CD4-positive, alpha-beta memory T cell (primary cell): Measurements from ENCODE around the gene ING4. TPM values are rescaled to one million over a fixed set of nuclear protein-coding genes. Genes with fewer than 3 reads are reported as not detected.

ENCODE experiments used
- CTCF ChIA-PET: fragments of 350-600 bp; sonication (Branson Sonifier 250); formaldehyde crosslinking; loops from one replicate; lab custom pipeline; 2021; ENCODE audit warnings: inconsistent platforms; ENCODE audit not compliant: partially characterized antibody; lab: Charles Lee
- POLR2A ChIA-PET: fragments of 350-600 bp; sonication (Branson Sonifier 250); formaldehyde crosslinking; loops from one replicate; lab custom pipeline; 2021; ENCODE audit not compliant: partially characterized antibody; lab: Charles Lee
- DNase-seq, 5 donors: peaks; one replicate each; pipeline versions ENCODE4 v3.0.0 to v3.0.0-alpha.2; 2020 to 2022; ENCODE audit warnings: mixed read lengths in 1 of 5
- H3K27ac ChIP-seq: one replicate; pipeline ENCODE4 v1.7.0; 2013; ENCODE audit warnings: low read depth, low read length
- H3K27me3 ChIP-seq: 2 replicates; pipeline ENCODE4 v1.7.0; 2013; ENCODE audit warnings: mild to moderate bottlenecking, low read length, moderate library complexity; ENCODE audit not compliant: insufficient read depth
- H3K36me3 ChIP-seq: 2 replicates; pipeline ENCODE4 v1.7.0; 2013; ENCODE audit warnings: mild to moderate bottlenecking, low read length, moderate library complexity; ENCODE audit not compliant: insufficient read depth
- H3K4me1 ChIP-seq: 2 replicates; pipeline ENCODE4 v1.7.0; 2013; ENCODE audit warnings: mild to moderate bottlenecking, low read length, moderate library complexity; ENCODE audit not compliant: insufficient read depth
- H3K4me3 ChIP-seq, 2 donors: one replicate each; pipeline ENCODE4 v1.7.0; 2013; ENCODE audit warnings: low read length in 2 of 2, mild to moderate bottlenecking in 1 of 2
- H3K9me3 ChIP-seq, 2 donors: one replicate each; pipeline ENCODE4 v1.7.0; 2013; ENCODE audit warnings: low read length in 2 of 2, control low read depth in 1 of 2; ENCODE audit not compliant: control insufficient read depth in 1 of 2
- H3K27ac Mint-ChIP-seq, 7 donors: one replicate each; pipeline ENCODE4 v1.8.0; 2020 to 2021; ENCODE audit warnings: mixed read lengths in 7 of 7, mild to moderate bottlenecking in 6 of 7, inconsistent platforms in 3 of 7, moderate library complexity in 3 of 7
- H3K27me3 Mint-ChIP-seq, 2 donors: one replicate each; pipeline ENCODE4 v1.8.0; 2020 to 2021; ENCODE audit warnings: mixed read lengths in 2 of 2
- H3K36me3 Mint-ChIP-seq, 2 donors: one replicate each; pipeline ENCODE4 v1.8.0; 2020 to 2021; ENCODE audit warnings: mixed read lengths in 2 of 2, inconsistent platforms in 1 of 2, mild to moderate bottlenecking in 1 of 2
- H3K4me1 Mint-ChIP-seq, 4 donors: one replicate each; pipeline ENCODE4 v1.8.0; 2020 to 2021; ENCODE audit warnings: mixed read lengths in 4 of 4, mild to moderate bottlenecking in 1 of 4
- H3K4me3 Mint-ChIP-seq, 8 donors: one replicate each; pipeline ENCODE4 v1.8.0; 2020 to 2021; ENCODE audit warnings: mixed read lengths in 8 of 8, mild to moderate bottlenecking in 7 of 8, moderate library complexity in 6 of 8, inconsistent platforms in 3 of 8
- H3K9me3 Mint-ChIP-seq, 8 donors: one replicate each; pipeline ENCODE4 v1.8.0; 2020 to 2021; ENCODE audit warnings: mixed read lengths in 8 of 8, mild to moderate bottlenecking in 5 of 8, inconsistent platforms in 3 of 8, moderate library complexity in 1 of 8
- intact Hi-C: fragments of 100-400 bp; cut with micrococcal nuclease; formaldehyde crosslinking; loops from one replicate; pipeline ENCODE4 v1.15.1; 2023
- polyA plus RNA-seq, 2 donors: library from polyadenylated mRNA; unstranded; fragments of 300-500 nt; fragmentation: Illumina TruSeq; gene quantifications; one replicate each; pipeline ENCODE4 v1.2.3, GENCODE V29; 2021
- total RNA-seq, 2 experiments: library from RNA; stranded (reverse); gene quantifications; one replicate each; pipeline ENCODE4 v1.2.3, GENCODE V29; 2021

The ING4 gene
- total and polyA plus RNA-seq, 4 experiments from 2014 or later = 73.0 to 122 (median 82.9) TPM

GRCh38 chr12:6647083-6647604 lies 15.8 kb downstream of the ING4 start, which contains the start of gene ACRBP:
Gene ACRBP, minus strand, starts transcription at chr12:6647432. Its CDS starts 66 bp downstream, at chr12:6647366.
- H3K27me3 ChIP-seq = no peaks in the 10 kb centered on the region
- intact Hi-C loops = no loop called here
- H3K9me3 ChIP-seq = peaks cover 0 to 11% of the 10 kb centered on the region in 2 donors
- H3K27ac ChIP-seq = no peak within 1 kb of the TSS
- H3K4me1 Mint-ChIP-seq = peaks cover 5 to 16% (median 7%) of the 10 kb centered on the region in 4 donors
- peaks cover 9% of the 10 kb centered on the region for H3K4me1 ChIP-seq
- peaks cover 34 to 40% of the 10 kb centered on the region in 2 donors for H3K36me3 Mint-ChIP-seq
- no peak within 1 kb of the TSS for H3K4me3 ChIP-seq
- H3K27ac Mint-ChIP-seq = peak within 1 kb of the TSS in 2 of 7 donors; percentile 43 to 46
- ChIA-PET POLR2A (interaction anchor here (0.5 to 1.5 kb wide), 3 partner anchors 15 to 44 kb away, joined by 3 to 4 read pairs (median 3); no protein-coding TSS in a partner anchor), CTCF (interaction anchor here (0.9 kb wide), 1 partner anchor 27 kb away, joined by 3 read pairs; no protein-coding TSS in a partner anchor)
- peaks cover 19% of the 10 kb centered on the region for H3K36me3 ChIP-seq
- H3K4me3 Mint-ChIP-seq = peak within 1 kb of the TSS; percentile 17 to 77 (median 48)
- H3K9me3 Mint-ChIP-seq = peaks cover 0 to 21% (median 8%) of the 10 kb centered on the region in 8 donors
- DNase-seq = no peak
- peaks cover 0 to 5% of the 10 kb centered on the region in 2 donors for H3K27me3 Mint-ChIP-seq

DNA sequence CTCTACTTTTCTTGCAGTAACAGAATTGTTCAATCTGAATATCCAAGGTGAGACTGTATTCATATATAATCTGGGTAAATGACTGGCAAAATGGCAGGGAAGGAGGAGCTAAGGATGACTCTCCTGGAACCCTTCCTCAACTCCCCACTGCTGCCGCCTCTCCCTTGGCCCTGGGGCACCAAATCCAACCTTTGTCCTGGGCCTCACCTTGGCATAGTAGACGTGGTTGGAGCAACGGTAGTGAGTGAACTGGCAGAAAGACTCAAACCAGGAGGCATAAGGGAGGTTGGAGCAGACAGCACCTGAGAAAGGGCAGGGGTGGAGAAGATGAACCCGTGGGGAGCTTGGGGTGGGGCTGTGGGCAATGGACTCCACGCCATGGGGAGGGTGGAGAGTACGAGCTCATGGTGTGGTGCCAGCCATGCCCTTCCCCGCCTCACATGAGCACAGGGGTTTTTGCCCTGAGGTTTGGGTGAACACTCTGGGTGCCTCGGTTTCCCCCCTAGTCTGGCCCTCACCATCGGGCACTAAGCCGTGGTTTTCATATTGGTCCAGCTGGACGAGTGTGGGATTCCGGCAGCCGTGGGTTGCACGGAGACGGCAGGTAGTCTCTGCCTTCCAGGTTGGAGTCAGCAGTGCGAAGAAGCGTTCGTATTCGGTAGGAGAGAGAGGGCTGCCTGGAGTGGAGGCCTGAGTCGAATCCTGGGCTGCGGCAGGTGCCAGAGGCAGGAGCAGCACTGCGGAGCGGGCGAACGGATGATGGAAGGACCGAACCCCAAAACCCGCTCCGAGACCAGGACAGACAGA lies 16.4 kb downstream of the ING4 start:
- POLR2A ChIA-PET = interaction anchor here (0.5 to 0.7 kb wide), 2 partner anchors 27 to 43 kb away, joined by 3 to 4 read pairs; no protein-coding TSS in a partner anchor
- Histone ChIP-seq H3K27ac (no peak overlapping the region), H3K36me3 (peaks cover 15% of the 10 kb centered on the region), H3K4me1 (peaks cover 9% of the 10 kb centered on the region), H3K27me3 (no peaks in the 10 kb centered on the region), H3K9me3 (peaks cover 0 to 11% of the 10 kb centered on the region in 2 donors), H3K4me3 (no peak overlapping the region)
- peaks cover 5 to 16% (median 7%) of the 10 kb centered on the region in 4 donors for H3K4me1 Mint-ChIP-seq
- CTCF ChIA-PET = interaction anchor here (0.9 to 3.9 kb wide), 2 partner anchors 26 to 27 kb away, joined by 3 to 30 read pairs; no protein-coding TSS in a partner anchor
- peak overlapping the region in 1 of 7 donors; percentile 46 for H3K27ac Mint-ChIP-seq
- H3K4me3 Mint-ChIP-seq = peak overlapping the region; percentile 17 to 77 (median 48)
- H3K36me3 Mint-ChIP-seq = peaks cover 31 to 35% of the 10 kb centered on the region in 2 donors
- peaks cover 0 to 5% of the 10 kb centered on the region in 2 donors for H3K27me3 Mint-ChIP-seq
- no peak for DNase-seq
- intact Hi-C loops = no loop called here
- peaks cover 0 to 21% (median 8%) of the 10 kb centered on the region in 8 donors for H3K9me3 Mint-ChIP-seq

GRCh38 chr12:6644903-6645302 lies 18.0 kb downstream of the ING4 start:
- H3K27ac ChIP-seq = no peak overlapping the region
- Mint-ChIP-seq H3K36me3 (peaks cover 19 to 23% of the 10 kb centered on the region in 2 donors), H3K9me3 (peaks cover 0 to 21% (median 8%) of the 10 kb centered on the region in 8 donors), H3K27ac (peak overlapping the region in 1 of 7 donors; percentile 44), H3K4me1 (peaks cover 5 to 16% (median 7%) of the 10 kb centered on the region in 4 donors), H3K4me3 (peak overlapping the region in 1 of 8 donors; percentile 42), H3K27me3 (peaks cover 0 to 5% of the 10 kb centered on the region in 2 donors)
- ChIA-PET POLR2A (interaction anchor here (0.9 to 1.6 kb wide), 4 partner anchors 9 to 32 kb away, joined by 3 to 5 read pairs (median 4); partner anchors contain the start of gene LPAR5), CTCF (interaction anchor here (0.8 to 3.9 kb wide), 8 partner anchors 25 to 91 kb away, joined by 3 to 30 read pairs (median 4); no protein-coding TSS in a partner anchor)
- DNase-seq = no peak
- peaks cover 0 to 11% of the 10 kb centered on the region in 2 donors for H3K9me3 ChIP-seq
- peaks cover 5% of the 10 kb centered on the region for H3K36me3 ChIP-seq
- peaks cover 9% of the 10 kb centered on the region for H3K4me1 ChIP-seq
- H3K4me3 ChIP-seq = no peak overlapping the region
- intact Hi-C loops = loop anchor here (2.0 kb wide), 1 partner anchor 26 kb away; no protein-coding TSS in a partner anchor
- no peaks in the 10 kb centered on the region for H3K27me3 ChIP-seq

- H3K36me3 ChIP-seq = peaks cover 5% of the 10 kb centered on the region
- Mint-ChIP-seq H3K36me3 (peaks cover 19 to 23% of the 10 kb centered on the region in 2 donors), H3K4me1 (peaks cover 5 to 16% (median 7%) of the 10 kb centered on the region in 4 donors), H3K27ac (peak overlapping the region in 1 of 7 donors; percentile 73), H3K9me3 (peaks cover 0 to 21% (median 8%) of the 10 kb centered on the region in 8 donors), H3K4me3 (no peak overlapping the region), H3K27me3 (peaks cover 0 to 5% of the 10 kb centered on the region in 2 donors)
- H3K9me3 ChIP-seq = peaks cover 0 to 11% of the 10 kb centered on the region in 2 donors
- DNase-seq = no peak
- intact Hi-C loops = loop anchor here (2.0 kb wide), 1 partner anchor 25 kb away; no protein-coding TSS in a partner anchor
- H3K27me3 ChIP-seq = no peaks in the 10 kb centered on the region
- CTCF ChIA-PET = interaction anchor here (0.9 to 3.9 kb wide), 6 partner anchors 25 to 90 kb away, joined by 3 to 30 read pairs (median 4); no protein-coding TSS in a partner anchor
- POLR2A ChIA-PET = interaction anchor here (0.9 to 1.6 kb wide), 4 partner anchors 8 to 31 kb away, joined by 3 to 5 read pairs (median 4); partner anchors contain the start of gene LPAR5
- no peak overlapping the region for H3K27ac ChIP-seq
- peaks cover 9% of the 10 kb centered on the region for H3K4me1 ChIP-seq
- no peak overlapping the region for H3K4me3 ChIP-seq
Observed at GRCh38 chr12:6644257-6644596, 18.7 kb downstream of the ING4 start.

GRCh38 chr12:6643569-6644256 lies 19.2 kb downstream of the ING4 start:
- no peaks in the 10 kb centered on the region for H3K27me3 ChIP-seq
- H3K9me3 Mint-ChIP-seq = peaks cover 0 to 21% (median 8%) of the 10 kb centered on the region in 8 donors
- no peak overlapping the region for H3K4me3 Mint-ChIP-seq
- no peak overlapping the region for H3K4me3 ChIP-seq
- H3K27ac Mint-ChIP-seq = peak overlapping the region in 1 of 7 donors; percentile 73
- peaks cover 19 to 23% of the 10 kb centered on the region in 2 donors for H3K36me3 Mint-ChIP-seq
- no peak for DNase-seq
- intact Hi-C loops = loop anchor here (2.0 kb wide), 1 partner anchor 25 kb away; no protein-coding TSS in a partner anchor
- ChIA-PET CTCF (interaction anchor here (1.0 to 3.9 kb wide), 3 partner anchors 17 to 29 kb away, joined by 3 to 30 read pairs (median 7); no protein-coding TSS in a partner anchor), POLR2A (interaction anchor here (0.9 to 1.6 kb wide), 3 partner anchors 8 to 29 kb away, joined by 3 to 5 read pairs (median 4); partner anchors contain the start of gene LPAR5)
- peaks cover 0 to 5% of the 10 kb centered on the region in 2 donors for H3K27me3 Mint-ChIP-seq
- H3K27ac ChIP-seq = no peak overlapping the region
- peaks cover 5 to 16% (median 7%) of the 10 kb centered on the region in 4 donors for H3K4me1 Mint-ChIP-seq
- H3K36me3 ChIP-seq = peaks cover 5% of the 10 kb centered on the region
- peaks cover 0 to 11% of the 10 kb centered on the region in 2 donors for H3K9me3 ChIP-seq
- peaks cover 9% of the 10 kb centered on the region for H3K4me1 ChIP-seq

DNA sequence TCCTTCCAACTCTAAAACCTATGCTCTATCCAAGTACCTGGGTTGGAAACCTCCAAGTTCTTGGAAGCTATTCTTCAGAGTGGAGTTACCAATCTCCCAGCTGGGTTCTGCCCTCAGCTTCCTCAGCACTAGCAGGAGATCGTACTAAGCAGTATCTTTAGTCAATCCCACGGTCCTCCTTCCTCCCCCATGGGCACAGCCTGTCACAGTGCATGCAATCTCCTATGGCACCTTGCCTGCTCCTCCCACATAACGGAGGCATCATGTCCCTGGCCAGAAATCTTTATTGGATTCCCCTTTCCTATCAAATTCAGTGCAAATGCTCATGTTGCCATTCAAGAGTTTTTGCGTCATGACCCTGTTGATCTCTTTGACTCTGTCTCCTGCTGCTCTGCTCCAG lies 21.8 kb downstream of the ING4 start:
- no peak for DNase-seq
- no peak overlapping the region for H3K27ac ChIP-seq
- H3K4me3 ChIP-seq = no peak overlapping the region
- peak overlapping the region in 1 of 7 donors; percentile 42 for H3K27ac Mint-ChIP-seq
- peaks cover 0 to 11% of the 10 kb centered on the region in 2 donors for H3K9me3 ChIP-seq
- H3K36me3 Mint-ChIP-seq = peaks cover 6 to 14% of the 10 kb centered on the region in 2 donors
- H3K36me3 ChIP-seq = no peaks in the 10 kb centered on the region
- H3K9me3 Mint-ChIP-seq = peaks cover 0 to 21% (median 8%) of the 10 kb centered on the region in 8 donors
- no peak overlapping the region for H3K4me3 Mint-ChIP-seq
- H3K4me1 Mint-ChIP-seq = peaks cover 1 to 7% (median 5%) of the 10 kb centered on the region in 4 donors
- H3K27me3 ChIP-seq = no peaks in the 10 kb centered on the region
- intact Hi-C loops = no loop called here
- ChIA-PET POLR2A (no interaction called here), CTCF (no interaction called here)
- H3K27me3 Mint-ChIP-seq = peaks cover 0 to 3% of the 10 kb centered on the region in 2 donors
- H3K4me1 ChIP-seq = peaks cover 2% of the 10 kb centered on the region
